ENCODE data around the gene STRN4. TPM values are rescaled to one million over a fixed set of nuclear protein-coding genes. Genes with fewer than 3 reads are reported as not detected.

STRN4 gene
- total RNA-seq, 4 donors from 2014 or later: 60.1 to 86.4 (median 69.7) TPM

GRCh38 chr19:46731584-46731983 is 14.7 kb downstream of the STRN4 start:
- H3K4me1 ChIP-seq: peaks cover 26 to 78% (median 32%) of the 10 kb centered on the region in 3 donors
- H3K27me3 ChIP-seq: no peaks in the 10 kb centered on the region
- H3K36me3 ChIP-seq: peaks cover 46 to 100% (median 56%) of the 10 kb centered on the region in 3 donors
- H3K4me3 ChIP-seq: no peak overlapping the region
- intact Hi-C loops (cut with DNase I): no loop called here
- peak overlapping the region; percentile 46 to 69 (median 51) for H3K27ac ChIP-seq
- DNase-seq: no peak
- WGBS, 2 donors: 77 to 78% methylated on average over 13 to 14 of the region's 14 CpGs
- no peak for TF ChIP-seq POLR2A (IDR thresholded peaks at IDR 0.05)
- no peak for TF ChIP-seq CTCF (IDR thresholded peaks at IDR 0.05)
- H3K9me3 ChIP-seq: no peaks in the 10 kb centered on the region

- no peak for DNase-seq
- TF ChIP-seq POLR2A (IDR thresholded peaks at IDR 0.05) (no peak), CTCF (IDR thresholded peaks at IDR 0.05) (peak in 1 of 6 experiments; percentile 11)
- H3K27me3 ChIP-seq: no peaks in the 10 kb centered on the region
- no peaks in the 10 kb centered on the region for H3K9me3 ChIP-seq
- intact Hi-C loops (cut with DNase I): no loop called here
- H3K4me3 ChIP-seq: no peak overlapping the region
- H3K27ac ChIP-seq: peak overlapping the region; percentile 46 to 69 (median 51)
- H3K4me1 ChIP-seq: peaks cover 26 to 80% (median 32%) of the 10 kb centered on the region in 3 donors
- 30 to 43% methylated on average over 1 of the region's 14 CpGs for whole genome bisulfite sequencing, 2 donors
- peaks cover 48 to 100% (median 58%) of the 10 kb centered on the region in 3 donors for H3K36me3 ChIP-seq
Observed at GRCh38 chr19:46731007-46731501, 15.2 kb downstream of the STRN4 start.

GRCh38 chr19:46730595-46730994 is 15.7 kb downstream of the STRN4 start:
- Histone ChIP-seq H3K4me1 (peaks cover 26 to 80% (median 32%) of the 10 kb centered on the region in 3 donors), H3K36me3 (peaks cover 52 to 100% (median 63%) of the 10 kb centered on the region in 3 donors), H3K27ac (peak overlapping the region in 3 of 4 donors; percentile 46 to 69 (median 50)), H3K27me3 (no peaks in the 10 kb centered on the region), H3K4me3 (no peak overlapping the region), H3K9me3 (no peaks in the 10 kb centered on the region)
- intact Hi-C loops (cut with DNase I): no loop called here
- WGBS, 2 donors: 88 to 94% methylated on average over 8 to 9 of the region's 14 CpGs
- TF ChIP-seq CTCF (IDR thresholded peaks at IDR 0.05) (no peak), POLR2A (IDR thresholded peaks at IDR 0.05) (no peak)
- no peak for DNase-seq

GRCh38 chr19:46730187-46730586 is 16.1 kb downstream of the STRN4 start:
- no peak for TF ChIP-seq POLR2A (IDR thresholded peaks at IDR 0.05)
- TF ChIP-seq CTCF (IDR thresholded peaks at IDR 0.05): no peak
- peak overlapping the region in 3 of 4 donors; percentile 46 to 69 (median 50) for H3K27ac ChIP-seq
- H3K36me3 ChIP-seq: peaks cover 56 to 100% (median 67%) of the 10 kb centered on the region in 3 donors
- 88 to 94% methylated on average over 6 to 8 of the region's 9 CpGs for WGBS, 2 donors
- intact Hi-C loops (cut with DNase I): no loop called here
- no peak overlapping the region for H3K4me3 ChIP-seq
- H3K27me3 ChIP-seq: no peaks in the 10 kb centered on the region
- peaks cover 26 to 80% (median 32%) of the 10 kb centered on the region in 3 donors for H3K4me1 ChIP-seq
- no peaks in the 10 kb centered on the region for H3K9me3 ChIP-seq
- DNase-seq: no peak

GRCh38 chr19:46729696-46730095 is 16.6 kb downstream of the STRN4 start:
- H3K36me3 ChIP-seq: peaks cover 61 to 100% (median 68%) of the 10 kb centered on the region in 3 donors
- H3K9me3 ChIP-seq: no peaks in the 10 kb centered on the region
- H3K4me3 ChIP-seq: no peak overlapping the region
- intact Hi-C loops (cut with DNase I): no loop called here
- H3K27me3 ChIP-seq: no peaks in the 10 kb centered on the region
- TF ChIP-seq POLR2A (IDR thresholded peaks at IDR 0.05) (no peak), CTCF (IDR thresholded peaks at IDR 0.05) (no peak)
- peak overlapping the region in 1 of 4 donors; percentile 50 for H3K27ac ChIP-seq
- H3K4me1 ChIP-seq: peaks cover 26 to 80% (median 32%) of the 10 kb centered on the region in 3 donors
- DNase-seq: no peak
- 86% methylated on average over 4 of the region's 7 CpGs; no CpG with 5 or more reads in 1 of the 2 donors for WGBS, 2 donors

All from esophagus squamous epithelium (tissue), 5 donors.